Measurements from ENCODE around the gene NEB. TPM values are rescaled to one million over a fixed set of nuclear protein-coding genes. Genes with fewer than 3 reads are reported as not detected.

The NEB gene
- total RNA-seq, 1 donor from 2014 or later: 1.0 TPM

GRCh38 chr2:151777935-151778334 lies 43.7 kb upstream of the NEB start:
- Mint-ChIP-seq H3K27ac (ENCODE audit: unreplicated experiment) (no peak overlapping the region), H3K4me1 (ENCODE audit: low read depth) (peaks cover 14% of the 10 kb centered on the region), H3K27me3 (ENCODE audit: low read depth) (no peaks in the 10 kb centered on the region), H3K4me3 (ENCODE audit: unreplicated experiment) (no peak overlapping the region), H3K9me3 (ENCODE audit: low read depth) (peaks cover 2% of the 10 kb centered on the region), H3K36me3 (ENCODE audit: low read depth) (peaks cover 41% of the 10 kb centered on the region)
- DNase-seq (ENCODE audit: low spot score): no peak
- no peak for TF ChIP-seq CTCF (IDR thresholded peaks at IDR 0.05)

- H3K4me1 Mint-ChIP-seq (ENCODE audit: low read depth): peaks cover 14% of the 10 kb centered on the region
- no peaks in the 10 kb centered on the region for H3K27me3 Mint-ChIP-seq (ENCODE audit: low read depth)
- H3K9me3 Mint-ChIP-seq (ENCODE audit: low read depth): peaks cover 2% of the 10 kb centered on the region
- peaks cover 39% of the 10 kb centered on the region for H3K36me3 Mint-ChIP-seq (ENCODE audit: low read depth)
- no peak for DNase-seq (ENCODE audit: low spot score)
- no peak overlapping the region for H3K4me3 Mint-ChIP-seq (ENCODE audit: unreplicated experiment)
- TF ChIP-seq CTCF (IDR thresholded peaks at IDR 0.05): peak; percentile 41
- H3K27ac Mint-ChIP-seq (ENCODE audit: unreplicated experiment): no peak overlapping the region
These were observed 43.2 kb upstream of the NEB start for GRCh38 chr2:151777487-151777886.

- no peak for DNase-seq (ENCODE audit: low spot score)
- peaks cover 38% of the 10 kb centered on the region for H3K36me3 Mint-ChIP-seq (ENCODE audit: low read depth)
- no peaks in the 10 kb centered on the region for H3K27me3 Mint-ChIP-seq (ENCODE audit: low read depth)
- no peak overlapping the region for H3K27ac Mint-ChIP-seq (ENCODE audit: unreplicated experiment)
- H3K9me3 Mint-ChIP-seq (ENCODE audit: low read depth): peaks cover 2% of the 10 kb centered on the region
- TF ChIP-seq CTCF (IDR thresholded peaks at IDR 0.05): no peak
- H3K4me3 Mint-ChIP-seq (ENCODE audit: unreplicated experiment): no peak overlapping the region
- peaks cover 14% of the 10 kb centered on the region for H3K4me1 Mint-ChIP-seq (ENCODE audit: low read depth)
These were observed 42.1 kb upstream of the NEB start for GRCh38 chr2:151776367-151776766.

GRCh38 chr2:151775057-151775740 lies 40.9 kb upstream of the NEB start:
- peaks cover 34% of the 10 kb centered on the region for H3K36me3 Mint-ChIP-seq (ENCODE audit: low read depth)
- H3K4me1 Mint-ChIP-seq (ENCODE audit: low read depth): peaks cover 14% of the 10 kb centered on the region
- no peak for DNase-seq (ENCODE audit: low spot score)
- no peak for TF ChIP-seq CTCF (IDR thresholded peaks at IDR 0.05)
- no peak overlapping the region for H3K4me3 Mint-ChIP-seq (ENCODE audit: unreplicated experiment)
- H3K9me3 Mint-ChIP-seq (ENCODE audit: low read depth): peaks cover 2% of the 10 kb centered on the region
- H3K27me3 Mint-ChIP-seq (ENCODE audit: low read depth): no peaks in the 10 kb centered on the region
- H3K27ac Mint-ChIP-seq (ENCODE audit: unreplicated experiment): peak overlapping the region; percentile 68

GRCh38 chr2:151774506-151774905 lies 40.2 kb upstream of the NEB start:
- H3K27me3 Mint-ChIP-seq (ENCODE audit: low read depth): no peaks in the 10 kb centered on the region
- peak overlapping the region; percentile 68 for H3K27ac Mint-ChIP-seq (ENCODE audit: unreplicated experiment)
- no peak for TF ChIP-seq CTCF (IDR thresholded peaks at IDR 0.05)
- peaks cover 31% of the 10 kb centered on the region for H3K36me3 Mint-ChIP-seq (ENCODE audit: low read depth)
- H3K4me3 Mint-ChIP-seq (ENCODE audit: unreplicated experiment): no peak overlapping the region
- H3K4me1 Mint-ChIP-seq (ENCODE audit: low read depth): peaks cover 14% of the 10 kb centered on the region
- DNase-seq (ENCODE audit: low spot score): no peak
- peaks cover 5% of the 10 kb centered on the region for H3K9me3 Mint-ChIP-seq (ENCODE audit: low read depth)
